GM18951 (cell line): ENCODE data around the gene VDAC1.
"Not testable (repeated sequence)": the region's sequence is repeated elsewhere in the genome, so short reads cannot be mapped to it uniquely, and the experiment has no call there.

Source experiments
- POLR2A ChIP-seq: IDR thresholded peaks from 4 replicates; pipeline ENCODE4 v1.6.1; 2011; ENCODE audit warnings: mild to moderate bottlenecking; ENCODE audit not compliant: insufficient read length, insufficient read depth; ENCODE audit errors: extremely low read depth
- in situ Hi-C: fragments of 300-500 bp; cut with MboI; formaldehyde crosslinking; loops from one replicate; pipeline ENCODE4 v1.12.0; 2022; ENCODE audit warnings: low sequenced_read_pairs, mixed read lengths, inconsistent platforms; ENCODE audit not compliant: unreplicated experiment

The VDAC1 gene

GRCh38 chr5:133980652-133981051, 24.1 kb downstream of the VDAC1 start:
- in situ Hi-C loops, result no loop called here
- no peak for TF ChIP-seq POLR2A

- TF ChIP-seq POLR2A, result no peak
- in situ Hi-C loops, result no loop called here
Measured at GRCh38 chr5:133978943-133979342, 25.8 kb downstream of the VDAC1 start.

- in situ Hi-C loops, result no loop called here
- TF ChIP-seq POLR2A, result no peak
Measured at GRCh38 chr5:133977858-133978257, 26.9 kb downstream of the VDAC1 start.

- in situ Hi-C loops, result no loop called here
- no peak for TF ChIP-seq POLR2A
Measured at GRCh38 chr5:133977161-133977787, 27.5 kb downstream of the VDAC1 start.

- in situ Hi-C loops, result not testable (repeated sequence)
Measured at GRCh38 chr5:133975546-133975945, 29.2 kb downstream of the VDAC1 start.

- in situ Hi-C loops, result no loop called here
- TF ChIP-seq POLR2A, result no peak
Measured at GRCh38 chr5:133974142-133974541, 30.6 kb downstream of the VDAC1 start.

GRCh38 chr5:133970325-133970909, 34.4 kb downstream of the VDAC1 start:
- no peak for TF ChIP-seq POLR2A
- in situ Hi-C loops, result no loop called here

GRCh38 chr5:133969654-133970324, 35.0 kb downstream of the VDAC1 start:
- in situ Hi-C loops, result no loop called here
- peak; percentile 16 for TF ChIP-seq POLR2A

- peak; percentile 83 for TF ChIP-seq POLR2A
- in situ Hi-C loops, result no loop called here
Measured at GRCh38 chr5:133968204-133968980, 36.4 kb downstream of the VDAC1 start, which contains the start of gene C5orf15. C5orf15 (minus strand) TSS chr5:133968625; CDS start chr5:133968584, 41 bp downstream.

- no peak for TF ChIP-seq POLR2A
- in situ Hi-C loops, result no loop called here
Measured at GRCh38 chr5:133967698-133968203, 37.0 kb downstream of the VDAC1 start.

- no peak for TF ChIP-seq POLR2A
- in situ Hi-C loops, result no loop called here
Measured at GRCh38 chr5:133967124-133967523, 37.7 kb downstream of the VDAC1 start.

- in situ Hi-C loops, result no loop called here
- no peak for TF ChIP-seq POLR2A
Measured at GRCh38 chr5:133966090-133966489, 38.7 kb downstream of the VDAC1 start.

- no peak for TF ChIP-seq POLR2A
- in situ Hi-C loops, result no loop called here
Measured at GRCh38 chr5:133963493-133964128, 41.2 kb downstream of the VDAC1 start.
